GM23338 (cell line): Measurements from ENCODE around the gene PDE4D. TPM values are rescaled to one million over a fixed set of nuclear protein-coding genes. Genes with fewer than 3 reads are reported as not detected.

Experiments used
- ATAC-seq: fragments of 200-7000 bp; cut with Tn5 transposase; 3 replicates; pipeline ENCODE4 v1.9.1; 2020
- DNase-seq: peaks from one replicate; pipeline ENCODE4 v3.0.0-alpha.2; 2015; ENCODE audit warnings: low spot score
- H2AFZ ChIP-seq: fragments of 200-600 bp; sonication (generic); 2 replicates; pipeline ENCODE4 v1.8.0; 2016; ENCODE audit warnings: antibody characterized with exemption, mild to moderate bottlenecking, moderate library complexity
- H3F3A ChIP-seq: fragments of 200-600 bp; sonication (generic); replicated peaks from 2 replicates; pipeline ENCODE4 v1.8.0; 2017; ENCODE audit warnings: antibody characterized with exemption, mixed run types, low read depth
- H3K27ac ChIP-seq: fragments of 200-600 bp; sonication (generic); 2 replicates; pipeline ENCODE4 v1.6.1; 2016; ENCODE audit warnings: low read depth
- H3K27me3 ChIP-seq: fragments of 200-600 bp; sonication (generic); 2 replicates; pipeline ENCODE4 v1.8.0; 2016; ENCODE audit warnings: mild to moderate bottlenecking, mixed run types, moderate library complexity; ENCODE audit not compliant: insufficient read depth
- H3K36me3 ChIP-seq: fragments of 200-600 bp; sonication (generic); 2 replicates; pipeline ENCODE4 v1.8.0; 2016; ENCODE audit warnings: mild to moderate bottlenecking; ENCODE audit not compliant: insufficient read depth
- H3K4me1 ChIP-seq: fragments of 200-600 bp; sonication (generic); 2 replicates; pipeline ENCODE4 v1.8.0; 2016; ENCODE audit warnings: mild to moderate bottlenecking, moderate library complexity; ENCODE audit not compliant: insufficient read depth
- H3K4me2 ChIP-seq: fragments of 200-600 bp; sonication (generic); 2 replicates; pipeline ENCODE4 v1.7.1; 2017; ENCODE audit warnings: mixed run types
- H3K4me3 ChIP-seq: fragments of 200-600 bp; sonication (generic); 2 replicates; pipeline ENCODE4 v1.6.1; 2016; ENCODE audit warnings: mixed run types
- H3K79me2 ChIP-seq: fragments of 200-600 bp; sonication (generic); replicated peaks from 2 replicates; pipeline ENCODE4 v1.8.0; 2017; ENCODE audit warnings: mild to moderate bottlenecking; ENCODE audit not compliant: insufficient read depth
- H3K9me2 ChIP-seq: fragments of 200-600 bp; sonication (generic); 2 replicates; pipeline ENCODE4 v1.8.0; 2017; ENCODE audit not compliant: insufficient read depth
- H4K20me1 ChIP-seq: fragments of 200-600 bp; sonication (generic); replicated peaks from 2 replicates; pipeline ENCODE4 v1.8.0; 2017; ENCODE audit warnings: mild to moderate bottlenecking; ENCODE audit not compliant: insufficient read depth
- H3K27ac Mint-ChIP-seq: 2 replicates; pipeline ENCODE4 v1.8.0; 2020; ENCODE audit warnings: inconsistent platforms, mild to moderate bottlenecking, moderate library complexity, mixed read lengths
- H3K27me3 Mint-ChIP-seq: 3 replicates; pipeline ENCODE4 v1.8.0; 2022; ENCODE audit warnings: low read depth, mild to moderate bottlenecking, moderate library complexity, mixed read lengths, inconsistent platforms; ENCODE audit not compliant: insufficient read depth, poor library complexity
- H3K36me3 Mint-ChIP-seq: 3 replicates; pipeline ENCODE4 v1.8.0; 2021; ENCODE audit warnings: low read depth, mild to moderate bottlenecking, inconsistent platforms, moderate library complexity, mixed read lengths
- H3K4me1 Mint-ChIP-seq: 3 replicates; pipeline ENCODE4 v1.8.0; 2020; ENCODE audit warnings: mild to moderate bottlenecking, inconsistent platforms, mixed read lengths
- H3K4me3 Mint-ChIP-seq: 3 replicates; pipeline ENCODE4 v1.8.0; 2021; ENCODE audit warnings: moderate library complexity, mild to moderate bottlenecking, inconsistent platforms, mixed read lengths
- H3K9me3 Mint-ChIP-seq: 3 replicates; pipeline ENCODE4 v1.8.0; 2020; ENCODE audit warnings: moderate library complexity, mild to moderate bottlenecking, inconsistent platforms, mixed read lengths
- CREB1 ChIP-seq: fragments of 250-450 bp; sonication (Bioruptor Pico); IDR thresholded peaks from 2 replicates; pipeline ENCODE4 v1.5.0; 2020; ENCODE audit warnings: low read depth, mild to moderate bottlenecking, moderate library complexity
- EZH2phosphoT487 ChIP-seq: fragments of 200-600 bp; sonication (generic); IDR thresholded peaks from one replicate; pipeline ENCODE4 v1.8.1; 2018; ENCODE audit warnings: antibody characterized with exemption; ENCODE audit not compliant: unreplicated experiment
- JUNB ChIP-seq: IDR thresholded peaks from one replicate; pipeline ENCODE4 v1.6.1; 2016; ENCODE audit warnings: antibody characterized with exemption; ENCODE audit not compliant: unreplicated experiment
- POLR2AphosphoS5 ChIP-seq: IDR thresholded peaks from 2 replicates; pipeline ENCODE4 v1.6.1; 2016; ENCODE audit warnings: antibody characterized with exemption, low read depth
- STAT1 ChIP-seq: IDR thresholded peaks from one replicate; pipeline ENCODE4 v1.6.1; 2016; ENCODE audit warnings: antibody characterized with exemption; ENCODE audit not compliant: unreplicated experiment
- ZNF114 ChIP-seq: fragments of 250-450 bp; sonication (Bioruptor Pico); IDR thresholded peaks from 2 replicates; pipeline ENCODE4 v1.5.0; 2020; ENCODE audit warnings: mild to moderate bottlenecking, moderate library complexity
- polyA plus RNA-seq: library from polyadenylated mRNA; unstranded; fragments of >200 nt; fragmentation: Nextera tagmentation; extraction: Ambion mirVana; gene quantifications from 2 replicates; pipeline ENCODE4 v1.2.1, GENCODE V29; 2016
- total RNA-seq: library from RNA; depleted of rRNA; stranded (reverse); fragments of >200 nt; shearing (Covaris generic); gene quantifications from 2 replicates; pipeline ENCODE4 v1.2.3, GENCODE V29; 2014
- TF ChIP-seq, protein P1 (sequence below), 2 experiments: fragments of 200-600 bp in 1 of 2; sonication (generic) in 1 of 2; conservative IDR thresholded peaks; 2 replicates each; pipeline versions ENCODE4 v1.5.1 to v1.6.1; 2016 to 2017; ENCODE audit warnings: antibody characterized with exemption in 2 of 2, low read depth in 2 of 2, mild to moderate bottlenecking in 2 of 2, moderate library complexity in 1 of 2
- TF ChIP-seq, protein P2 (sequence below): fragments of 250-450 bp; sonication (Bioruptor Pico); IDR thresholded peaks from 2 replicates; pipeline ENCODE4 v1.5.0; 2020; ENCODE audit warnings: mild to moderate bottlenecking, moderate library complexity
- TF ChIP-seq, protein P3 (sequence below): IDR thresholded peaks from one replicate; pipeline ENCODE4 v1.6.1; 2018; ENCODE audit warnings: antibody characterized with exemption; ENCODE audit not compliant: unreplicated experiment

PDE4D gene
- total and polyA plus RNA-seq, 2 experiments from 2014 or later: 2.1 to 4.7 TPM

DNA sequence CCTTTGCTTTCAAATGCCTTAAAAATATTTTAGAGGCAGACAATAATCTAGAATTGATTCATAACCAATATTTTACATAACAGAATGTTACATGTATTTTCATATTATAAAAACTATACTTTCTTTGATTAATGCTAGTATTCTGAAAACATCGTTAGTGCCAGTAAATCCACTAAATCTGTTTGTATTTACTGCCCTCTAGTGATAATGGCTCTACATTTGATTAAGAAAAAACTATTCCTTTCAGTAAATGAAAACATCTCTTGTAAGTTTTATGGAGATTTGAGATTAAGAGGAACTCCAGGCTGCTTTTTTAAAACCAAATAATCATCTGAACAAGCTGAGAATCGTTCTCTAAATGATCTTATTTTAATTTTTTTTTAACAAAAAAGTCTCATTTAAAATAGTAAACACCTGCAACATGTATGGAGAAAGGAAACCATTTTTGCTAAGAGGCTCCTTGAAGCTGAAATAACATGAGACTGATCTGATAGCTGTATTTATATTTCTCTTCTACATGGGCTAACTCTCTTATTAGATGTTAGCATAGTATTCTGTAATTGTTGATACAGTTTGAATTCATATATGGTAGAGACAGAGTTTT lies 886.0 kb downstream of the PDE4D start:
- ATAC-seq: no peak
- H3F3A ChIP-seq: no peaks in the 10 kb centered on the region
- H3K4me3 ChIP-seq: no peak overlapping the region
- H3K27ac ChIP-seq: no peak overlapping the region
- H3K4me2 ChIP-seq: no peak overlapping the region
- no peaks in the 10 kb centered on the region for H3K79me2 ChIP-seq
- no peaks in the 10 kb centered on the region for H3K9me2 ChIP-seq
- H3K4me1 ChIP-seq: peaks cover 12% of the 10 kb centered on the region
- Mint-ChIP-seq H3K9me3 (peaks cover 8% of the 10 kb centered on the region), H3K4me3 (no peak overlapping the region), H3K27me3 (peaks cover 2% of the 10 kb centered on the region), H3K4me1 (peaks cover 29% of the 10 kb centered on the region), H3K36me3 (peaks cover 6% of the 10 kb centered on the region; the same call in 2 of the 3 replicates), H3K27ac (no peak overlapping the region)
- H4K20me1 ChIP-seq: no peaks in the 10 kb centered on the region
- H3K27me3 ChIP-seq: no peaks in the 10 kb centered on the region
- no peak overlapping the region for H2AFZ ChIP-seq
- no peaks in the 10 kb centered on the region for H3K36me3 ChIP-seq
- TF ChIP-seq, protein P1, sequence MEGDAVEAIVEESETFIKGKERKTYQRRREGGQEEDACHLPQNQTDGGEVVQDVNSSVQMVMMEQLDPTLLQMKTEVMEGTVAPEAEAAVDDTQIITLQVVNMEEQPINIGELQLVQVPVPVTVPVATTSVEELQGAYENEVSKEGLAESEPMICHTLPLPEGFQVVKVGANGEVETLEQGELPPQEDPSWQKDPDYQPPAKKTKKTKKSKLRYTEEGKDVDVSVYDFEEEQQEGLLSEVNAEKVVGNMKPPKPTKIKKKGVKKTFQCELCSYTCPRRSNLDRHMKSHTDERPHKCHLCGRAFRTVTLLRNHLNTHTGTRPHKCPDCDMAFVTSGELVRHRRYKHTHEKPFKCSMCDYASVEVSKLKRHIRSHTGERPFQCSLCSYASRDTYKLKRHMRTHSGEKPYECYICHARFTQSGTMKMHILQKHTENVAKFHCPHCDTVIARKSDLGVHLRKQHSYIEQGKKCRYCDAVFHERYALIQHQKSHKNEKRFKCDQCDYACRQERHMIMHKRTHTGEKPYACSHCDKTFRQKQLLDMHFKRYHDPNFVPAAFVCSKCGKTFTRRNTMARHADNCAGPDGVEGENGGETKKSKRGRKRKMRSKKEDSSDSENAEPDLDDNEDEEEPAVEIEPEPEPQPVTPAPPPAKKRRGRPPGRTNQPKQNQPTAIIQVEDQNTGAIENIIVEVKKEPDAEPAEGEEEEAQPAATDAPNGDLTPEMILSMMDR (conservative IDR thresholded peaks at IDR 0.05; ENCODE audit: low read depth in 2 of 2): peak in 1 of 2 experiments; percentile 86; a peak in 3 of 4 replicates
- TF ChIP-seq STAT1: no peak
- peak; percentile 64 for DNase-seq

DNA sequence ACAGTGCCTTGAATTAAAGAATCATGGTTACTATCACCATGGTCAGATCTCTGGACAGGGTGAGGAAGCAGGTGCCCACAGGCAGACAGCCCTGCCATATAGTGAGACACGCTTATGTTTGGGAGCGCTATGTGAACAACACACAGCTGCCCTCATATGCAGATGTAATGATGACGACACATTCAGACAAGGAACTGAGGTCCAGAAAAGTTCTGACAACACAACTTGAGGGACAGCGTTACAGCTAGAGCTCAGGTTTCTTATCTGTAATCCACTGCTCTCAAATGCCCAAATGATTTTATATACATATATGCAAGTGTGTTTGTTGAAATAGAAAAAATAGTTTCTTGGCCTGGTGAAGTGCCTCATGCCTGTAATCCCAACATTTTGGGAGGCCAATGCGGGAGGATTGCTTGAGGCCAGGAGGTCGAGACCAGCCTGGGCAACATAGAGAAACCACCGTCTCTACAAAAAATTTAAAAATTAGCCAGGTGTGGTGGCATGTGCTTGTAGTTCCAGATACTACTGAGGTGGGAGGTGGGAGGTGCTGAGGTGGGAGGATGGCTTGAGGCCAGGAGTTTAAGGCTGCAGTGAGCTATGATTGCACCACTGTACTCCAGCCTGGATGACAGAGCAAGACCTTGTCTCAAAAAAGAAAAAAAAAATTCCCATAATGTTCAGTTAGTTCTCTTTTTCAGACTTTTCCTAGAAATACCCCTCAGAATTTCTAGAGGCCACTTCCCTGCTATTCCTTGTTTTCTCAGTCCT lies 887.4 kb downstream of the PDE4D start:
- DNase-seq (no peak), ATAC-seq (no peak)
- no peaks in the 10 kb centered on the region; the same call in 2 of the 3 replicates for H3K9me3 Mint-ChIP-seq
- no peaks in the 10 kb centered on the region for H3K79me2 ChIP-seq
- H4K20me1 ChIP-seq: no peaks in the 10 kb centered on the region
- H3F3A ChIP-seq: no peaks in the 10 kb centered on the region
- H3K4me3 ChIP-seq: no peak overlapping the region
- H3K27ac ChIP-seq: no peak overlapping the region
- no peaks in the 10 kb centered on the region; the same call in 2 of the 3 replicates for H3K36me3 Mint-ChIP-seq
- H3K4me1 ChIP-seq: peaks cover 12% of the 10 kb centered on the region
- no peak overlapping the region for H3K27ac Mint-ChIP-seq
- H3K4me2 ChIP-seq: no peak overlapping the region
- H3K4me3 Mint-ChIP-seq: no peak overlapping the region
- peaks cover 40% of the 10 kb centered on the region for H3K4me1 Mint-ChIP-seq
- no peak overlapping the region for H2AFZ ChIP-seq
- H3K27me3 ChIP-seq: no peaks in the 10 kb centered on the region
- H3K36me3 ChIP-seq: no peaks in the 10 kb centered on the region
- peaks cover 5% of the 10 kb centered on the region for H3K27me3 Mint-ChIP-seq
- H3K9me2 ChIP-seq: no peaks in the 10 kb centered on the region
- TF ChIP-seq POLR2AphosphoS5 (no peak), STAT1 (no peak), CREB1 (CRISPR knock-in tag) (no peak), EZH2phosphoT487 (no peak), JUNB (no peak), ZNF114 (CRISPR knock-in tag) (no peak)
- TF ChIP-seq, protein P2, sequence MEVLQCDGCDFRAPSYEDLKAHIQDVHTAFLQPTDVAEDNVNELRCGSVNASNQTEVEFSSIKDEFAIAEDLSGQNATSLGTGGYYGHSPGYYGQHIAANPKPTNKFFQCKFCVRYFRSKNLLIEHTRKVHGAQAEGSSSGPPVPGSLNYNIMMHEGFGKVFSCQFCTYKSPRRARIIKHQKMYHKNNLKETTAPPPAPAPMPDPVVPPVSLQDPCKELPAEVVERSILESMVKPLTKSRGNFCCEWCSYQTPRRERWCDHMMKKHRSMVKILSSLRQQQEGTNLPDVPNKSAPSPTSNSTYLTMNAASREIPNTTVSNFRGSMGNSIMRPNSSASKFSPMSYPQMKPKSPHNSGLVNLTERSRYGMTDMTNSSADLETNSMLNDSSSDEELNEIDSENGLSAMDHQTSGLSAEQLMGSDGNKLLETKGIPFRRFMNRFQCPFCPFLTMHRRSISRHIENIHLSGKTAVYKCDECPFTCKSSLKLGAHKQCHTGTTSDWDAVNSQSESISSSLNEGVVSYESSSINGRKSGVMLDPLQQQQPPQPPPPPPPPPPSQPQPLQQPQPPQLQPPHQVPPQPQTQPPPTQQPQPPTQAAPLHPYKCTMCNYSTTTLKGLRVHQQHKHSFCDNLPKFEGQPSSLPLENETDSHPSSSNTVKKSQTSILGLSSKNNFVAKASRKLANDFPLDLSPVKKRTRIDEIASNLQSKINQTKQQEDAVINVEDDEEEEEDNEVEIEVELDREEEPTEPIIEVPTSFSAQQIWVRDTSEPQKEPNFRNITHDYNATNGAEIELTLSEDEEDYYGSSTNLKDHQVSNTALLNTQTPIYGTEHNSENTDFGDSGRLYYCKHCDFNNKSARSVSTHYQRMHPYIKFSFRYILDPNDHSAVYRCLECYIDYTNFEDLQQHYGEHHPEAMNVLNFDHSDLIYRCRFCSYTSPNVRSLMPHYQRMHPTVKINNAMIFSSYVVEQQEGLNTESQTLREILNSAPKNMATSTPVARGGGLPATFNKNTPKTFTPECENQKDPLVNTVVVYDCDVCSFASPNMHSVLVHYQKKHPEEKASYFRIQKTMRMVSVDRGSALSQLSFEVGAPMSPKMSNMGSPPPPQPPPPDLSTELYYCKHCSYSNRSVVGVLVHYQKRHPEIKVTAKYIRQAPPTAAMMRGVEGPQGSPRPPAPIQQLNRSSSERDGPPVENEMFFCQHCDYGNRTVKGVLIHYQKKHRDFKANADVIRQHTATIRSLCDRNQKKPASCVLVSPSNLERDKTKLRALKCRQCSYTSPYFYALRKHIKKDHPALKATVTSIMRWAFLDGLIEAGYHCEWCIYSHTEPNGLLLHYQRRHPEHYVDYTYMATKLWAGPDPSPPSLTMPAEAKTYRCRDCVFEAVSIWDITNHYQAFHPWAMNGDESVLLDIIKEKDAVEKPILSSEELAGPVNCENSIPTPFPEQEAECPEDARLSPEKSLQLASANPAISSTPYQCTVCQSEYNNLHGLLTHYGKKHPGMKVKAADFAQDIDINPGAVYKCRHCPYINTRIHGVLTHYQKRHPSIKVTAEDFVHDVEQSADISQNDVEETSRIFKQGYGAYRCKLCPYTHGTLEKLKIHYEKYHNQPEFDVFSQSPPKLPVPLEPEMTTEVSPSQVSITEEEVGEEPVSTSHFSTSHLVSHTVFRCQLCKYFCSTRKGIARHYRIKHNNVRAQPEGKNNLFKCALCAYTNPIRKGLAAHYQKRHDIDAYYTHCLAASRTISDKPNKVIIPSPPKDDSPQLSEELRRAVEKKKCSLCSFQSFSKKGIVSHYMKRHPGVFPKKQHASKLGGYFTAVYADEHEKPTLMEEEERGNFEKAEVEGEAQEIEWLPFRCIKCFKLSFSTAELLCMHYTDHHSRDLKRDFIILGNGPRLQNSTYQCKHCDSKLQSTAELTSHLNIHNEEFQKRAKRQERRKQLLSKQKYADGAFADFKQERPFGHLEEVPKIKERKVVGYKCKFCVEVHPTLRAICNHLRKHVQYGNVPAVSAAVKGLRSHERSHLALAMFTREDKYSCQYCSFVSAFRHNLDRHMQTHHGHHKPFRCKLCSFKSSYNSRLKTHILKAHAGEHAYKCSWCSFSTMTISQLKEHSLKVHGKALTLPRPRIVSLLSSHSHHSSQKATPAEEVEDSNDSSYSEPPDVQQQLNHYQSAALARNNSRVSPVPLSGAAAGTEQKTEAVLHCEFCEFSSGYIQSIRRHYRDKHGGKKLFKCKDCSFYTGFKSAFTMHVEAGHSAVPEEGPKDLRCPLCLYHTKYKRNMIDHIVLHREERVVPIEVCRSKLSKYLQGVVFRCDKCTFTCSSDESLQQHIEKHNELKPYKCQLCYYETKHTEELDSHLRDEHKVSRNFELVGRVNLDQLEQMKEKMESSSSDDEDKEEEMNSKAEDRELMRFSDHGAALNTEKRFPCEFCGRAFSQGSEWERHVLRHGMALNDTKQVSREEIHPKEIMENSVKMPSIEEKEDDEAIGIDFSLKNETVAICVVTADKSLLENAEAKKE: no peak
- TF ChIP-seq, protein P3, sequence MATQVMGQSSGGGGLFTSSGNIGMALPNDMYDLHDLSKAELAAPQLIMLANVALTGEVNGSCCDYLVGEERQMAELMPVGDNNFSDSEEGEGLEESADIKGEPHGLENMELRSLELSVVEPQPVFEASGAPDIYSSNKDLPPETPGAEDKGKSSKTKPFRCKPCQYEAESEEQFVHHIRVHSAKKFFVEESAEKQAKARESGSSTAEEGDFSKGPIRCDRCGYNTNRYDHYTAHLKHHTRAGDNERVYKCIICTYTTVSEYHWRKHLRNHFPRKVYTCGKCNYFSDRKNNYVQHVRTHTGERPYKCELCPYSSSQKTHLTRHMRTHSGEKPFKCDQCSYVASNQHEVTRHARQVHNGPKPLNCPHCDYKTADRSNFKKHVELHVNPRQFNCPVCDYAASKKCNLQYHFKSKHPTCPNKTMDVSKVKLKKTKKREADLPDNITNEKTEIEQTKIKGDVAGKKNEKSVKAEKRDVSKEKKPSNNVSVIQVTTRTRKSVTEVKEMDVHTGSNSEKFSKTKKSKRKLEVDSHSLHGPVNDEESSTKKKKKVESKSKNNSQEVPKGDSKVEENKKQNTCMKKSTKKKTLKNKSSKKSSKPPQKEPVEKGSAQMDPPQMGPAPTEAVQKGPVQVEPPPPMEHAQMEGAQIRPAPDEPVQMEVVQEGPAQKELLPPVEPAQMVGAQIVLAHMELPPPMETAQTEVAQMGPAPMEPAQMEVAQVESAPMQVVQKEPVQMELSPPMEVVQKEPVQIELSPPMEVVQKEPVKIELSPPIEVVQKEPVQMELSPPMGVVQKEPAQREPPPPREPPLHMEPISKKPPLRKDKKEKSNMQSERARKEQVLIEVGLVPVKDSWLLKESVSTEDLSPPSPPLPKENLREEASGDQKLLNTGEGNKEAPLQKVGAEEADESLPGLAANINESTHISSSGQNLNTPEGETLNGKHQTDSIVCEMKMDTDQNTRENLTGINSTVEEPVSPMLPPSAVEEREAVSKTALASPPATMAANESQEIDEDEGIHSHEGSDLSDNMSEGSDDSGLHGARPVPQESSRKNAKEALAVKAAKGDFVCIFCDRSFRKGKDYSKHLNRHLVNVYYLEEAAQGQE: no peak
